DND-41 (cell line): ENCODE data around the gene TSPAN9.

Experiments used
- ATAC-seq: fragments of 200-7000 bp; cut with Tn5 transposase; 3 replicates; pipeline ENCODE4 v1.9.1; 2021; ENCODE audit warnings: low read depth; ENCODE audit not compliant: insufficient read depth
- DNase-seq: peaks from one replicate; pipeline ENCODE4 v3.0.0-alpha.2; 2020
- H2AFZ ChIP-seq: 2 replicates; pipeline ENCODE4 v1.6.0; 2012; ENCODE audit warnings: low read depth, low read length
- H3K27ac ChIP-seq: 2 replicates; pipeline ENCODE4 v1.5.1; 2012; ENCODE audit warnings: low read length, inconsistent platforms
- H3K27me3 ChIP-seq: fragments of 200-600 bp; sonication (generic); 2 replicates; pipeline ENCODE4 v1.6.0; 2012; ENCODE audit warnings: low read length, mild to moderate bottlenecking, inconsistent platforms; ENCODE audit not compliant: insufficient read depth, poor library complexity
- H3K36me3 ChIP-seq: 2 replicates; pipeline ENCODE4 v1.5.1; 2012; ENCODE audit warnings: low read length, inconsistent platforms; ENCODE audit not compliant: insufficient read depth
- H3K4me1 ChIP-seq: 2 replicates; pipeline ENCODE4 v1.5.1; 2012; ENCODE audit warnings: mild to moderate bottlenecking, low read length; ENCODE audit not compliant: insufficient read depth
- H3K4me2 ChIP-seq: 2 replicates; pipeline ENCODE4 v1.6.0; 2012; ENCODE audit warnings: mild to moderate bottlenecking, moderate library complexity, low read length, inconsistent platforms; ENCODE audit not compliant: insufficient read depth
- H3K4me3 ChIP-seq, 2 experiments: fragments of 200-600 bp in 1 of 2; shearing (Covaris generic) in 1 of 2; 2 replicates each; pipeline ENCODE4 v1.5.1; 2012 to 2016; ENCODE audit warnings: inconsistent platforms in 2 of 2, low read length in 2 of 2, mild to moderate bottlenecking in 2 of 2, low read depth in 1 of 2, moderate library complexity in 1 of 2
- H3K79me2 ChIP-seq: 2 replicates; pipeline ENCODE4 v1.6.0; 2012; ENCODE audit warnings: low read length, inconsistent platforms; ENCODE audit not compliant: insufficient read depth
- H3K9ac ChIP-seq: 2 replicates; pipeline ENCODE4 v1.6.0; 2012; ENCODE audit warnings: low read depth, mild to moderate bottlenecking, inconsistent platforms, low read length, moderate library complexity
- H3K9me3 ChIP-seq: 2 replicates; pipeline ENCODE4 v1.5.1; 2012; ENCODE audit warnings: low read length, moderate library complexity, mild to moderate bottlenecking, inconsistent platforms; ENCODE audit not compliant: insufficient read depth, severe bottlenecking
- H4K20me1 ChIP-seq: 2 replicates; pipeline ENCODE4 v1.6.0; 2012; ENCODE audit warnings: low read length; ENCODE audit not compliant: insufficient read depth
- CTCF ChIP-seq: IDR thresholded peaks from 2 replicates; pipeline ENCODE4 v1.5.1; 2012; ENCODE audit warnings: borderline replicate concordance, low read length, moderate library complexity, mild to moderate bottlenecking; ENCODE audit not compliant: poor library complexity, severe bottlenecking; ENCODE audit errors: extremely low read depth
- EZH2 ChIP-seq: IDR thresholded peaks from 3 replicates; pipeline ENCODE4 v1.6.1; 2012; ENCODE audit warnings: borderline replicate concordance, low read depth, mild to moderate bottlenecking, moderate library complexity, low read length, inconsistent platforms; ENCODE audit not compliant: severe bottlenecking

Gene TSPAN9

GRCh38 chr12:3148366-3149000 lies 71.3 kb downstream of the TSPAN9 start:
- Histone ChIP-seq H3K79me2 (no peaks in the 10 kb centered on the region), H3K9ac (no peak overlapping the region), H3K4me1 (no peaks in the 10 kb centered on the region), H2AFZ (no peak overlapping the region), H3K27me3 (peaks cover 18% of the 10 kb centered on the region), H3K4me2 (no peak overlapping the region), H3K4me3 (no peak overlapping the region), H3K27ac (no peak overlapping the region), H4K20me1 (peaks cover 6% of the 10 kb centered on the region), H3K9me3 (no peaks in the 10 kb centered on the region), H3K36me3 (no peaks in the 10 kb centered on the region)
- no peak for ATAC-seq
- TF ChIP-seq CTCF (no peak), EZH2 (no peak)
- DNase-seq, result no peak

- no peaks in the 10 kb centered on the region for H3K4me1 ChIP-seq
- H3K36me3 ChIP-seq, result no peaks in the 10 kb centered on the region
- no peak overlapping the region for H3K4me2 ChIP-seq
- H3K27ac ChIP-seq, result no peak overlapping the region
- peaks cover 6% of the 10 kb centered on the region for H4K20me1 ChIP-seq
- no peak overlapping the region for H2AFZ ChIP-seq
- H3K27me3 ChIP-seq, result peaks cover 18% of the 10 kb centered on the region
- DNase-seq (no peak), ATAC-seq (no peak)
- no peak overlapping the region for H3K4me3 ChIP-seq
- no peaks in the 10 kb centered on the region for H3K9me3 ChIP-seq
- no peaks in the 10 kb centered on the region for H3K79me2 ChIP-seq
- no peak for TF ChIP-seq CTCF
- TF ChIP-seq EZH2, result no peak
- H3K9ac ChIP-seq, result no peak overlapping the region
Measured at GRCh38 chr12:3149515-3150307, 72.5 kb downstream of the TSPAN9 start.

GRCh38 chr12:3150308-3150670 lies 73.1 kb downstream of the TSPAN9 start:
- no peak for ATAC-seq
- Histone ChIP-seq H3K36me3 (no peaks in the 10 kb centered on the region), H3K4me2 (no peak overlapping the region), H2AFZ (no peak overlapping the region), H4K20me1 (peaks cover 2% of the 10 kb centered on the region), H3K4me3 (no peak overlapping the region), H3K9me3 (no peaks in the 10 kb centered on the region), H3K79me2 (no peaks in the 10 kb centered on the region), H3K27ac (no peak overlapping the region), H3K9ac (no peak overlapping the region), H3K4me1 (no peaks in the 10 kb centered on the region), H3K27me3 (peaks cover 18% of the 10 kb centered on the region)
- no peak for DNase-seq
- TF ChIP-seq EZH2 (no peak), CTCF (no peak)
